ENCODE results near the gene LEPR.
A peak's percentile ranks its signal among the peaks of the same experiment; 100 is the strongest.
"Not testable (repeated sequence)": the region's sequence is repeated elsewhere in the genome, so short reads cannot be mapped to it uniquely, and the experiment has no call there.

The LEPR gene

DNA sequence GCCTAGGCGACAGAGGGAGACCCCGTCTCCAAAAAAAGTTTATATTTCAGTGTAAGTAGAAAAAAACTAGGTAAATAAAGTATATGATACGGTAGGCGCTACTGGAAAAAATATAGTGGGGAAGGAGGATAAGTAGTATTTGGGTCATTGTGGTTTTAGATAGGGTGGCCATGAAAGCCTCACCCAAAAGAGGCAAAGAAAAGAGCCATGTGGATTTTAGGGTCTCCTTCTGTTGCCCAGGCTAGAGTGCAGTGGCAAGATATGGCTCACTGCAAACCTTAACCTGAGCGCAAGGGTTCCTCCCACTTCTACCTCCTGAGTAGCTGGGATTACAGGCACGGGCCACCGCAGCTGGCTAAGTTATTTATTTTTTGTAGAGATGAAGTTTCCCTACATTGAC lies 17.1 kb downstream of the LEPR start:
- no peak for DNase-seq

DNA sequence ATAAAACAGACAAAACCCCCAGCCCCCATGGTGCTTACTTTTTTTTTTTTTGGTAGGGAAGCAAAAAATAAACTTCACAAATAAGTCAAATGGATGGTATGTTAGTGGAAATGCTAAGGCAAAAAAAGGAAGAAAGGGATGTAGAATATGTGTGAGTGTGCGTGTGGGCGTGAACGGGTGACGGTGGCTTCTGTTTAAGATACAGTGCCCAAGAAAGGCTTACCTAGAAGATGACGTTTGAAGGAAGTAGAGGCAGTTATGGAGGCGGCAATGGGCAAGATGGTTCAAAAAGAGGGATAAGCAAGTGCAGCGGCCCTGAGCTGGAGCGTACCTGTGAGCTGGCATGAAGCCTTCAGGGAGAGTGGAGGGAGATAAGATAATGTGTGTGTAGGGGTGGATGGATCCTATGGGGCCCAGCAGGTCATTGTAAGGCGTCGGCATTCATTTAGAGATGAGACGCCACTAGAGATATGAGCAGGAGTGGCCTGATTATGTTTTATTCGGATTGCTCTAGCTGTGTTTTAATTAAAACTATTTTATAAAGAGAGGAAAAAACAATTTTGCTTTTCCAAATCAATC lies 19.9 kb downstream of the LEPR start:
- DNase-seq = no peak

GRCh38 chr1:65440915-65441314 lies 20.4 kb downstream of the LEPR start:
- no peak for DNase-seq

DNA sequence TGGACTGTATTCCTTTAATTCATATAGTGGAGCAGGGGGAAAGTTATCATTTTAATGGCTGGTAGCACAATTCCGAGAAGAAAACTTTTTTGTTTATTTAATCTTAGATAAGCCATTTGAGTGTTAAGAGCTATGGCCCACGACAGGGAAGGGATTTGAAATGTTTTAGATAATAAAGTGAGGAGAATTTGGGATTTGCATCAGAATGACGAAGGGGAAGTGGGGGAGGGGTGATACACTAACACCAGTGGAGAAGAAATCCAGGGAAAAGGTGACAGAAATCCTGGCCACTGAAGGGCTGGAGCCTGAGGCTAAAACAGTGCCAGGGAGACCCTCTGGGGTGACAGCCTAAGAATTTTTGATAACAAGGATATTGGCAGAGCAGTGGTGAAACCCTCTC lies 21.0 kb downstream of the LEPR start:
- DNase-seq = no peak

DNA sequence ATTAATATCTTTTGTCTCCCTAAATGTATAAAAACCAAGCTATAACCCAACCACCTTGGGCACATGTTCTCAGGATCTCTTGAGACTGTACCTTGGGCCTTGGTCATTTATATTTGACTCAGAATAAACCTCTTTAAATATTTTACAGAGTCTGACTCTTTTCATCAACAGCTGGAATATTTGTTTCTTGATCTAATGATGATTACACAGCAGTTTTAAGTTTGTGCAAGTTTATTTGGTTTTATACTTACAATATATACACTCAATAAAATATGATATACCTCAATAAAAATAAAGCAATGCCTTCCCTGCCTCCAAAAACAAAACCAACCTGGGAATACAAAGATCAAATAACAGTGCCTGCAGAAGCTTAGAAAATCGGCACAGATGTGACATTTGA lies 22.0 kb downstream of the LEPR start:
- no peak for DNase-seq

DNA sequence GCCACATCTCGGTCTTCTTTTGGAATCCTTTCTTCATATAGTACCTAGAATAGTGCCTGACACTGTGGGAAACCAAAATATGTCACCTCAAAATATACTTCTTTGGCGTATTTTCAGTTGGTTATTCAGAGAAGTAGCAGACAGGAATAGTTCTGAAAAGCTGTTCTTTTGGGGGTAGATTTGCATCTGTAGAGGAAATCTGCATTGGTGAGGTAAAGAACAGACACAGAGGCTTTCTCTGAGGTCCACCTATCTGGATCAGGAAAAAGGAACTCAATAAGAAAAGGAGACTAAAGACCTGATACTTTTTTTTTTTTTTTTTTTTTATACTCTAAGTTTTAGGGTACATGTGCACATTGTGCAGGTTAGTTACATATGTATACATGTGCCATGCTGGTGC lies 23.2 kb downstream of the LEPR start:
- no peak for DNase-seq

GRCh38 chr1:65444128-65444640 lies 23.7 kb downstream of the LEPR start:
- DNase-seq = no peak

- DNase-seq = no peak
Measured at GRCh38 chr1:65445837-65446236, 25.4 kb downstream of the LEPR start.

- no peak for DNase-seq
Measured at GRCh38 chr1:65449214-65449823, 28.9 kb downstream of the LEPR start.

DNA sequence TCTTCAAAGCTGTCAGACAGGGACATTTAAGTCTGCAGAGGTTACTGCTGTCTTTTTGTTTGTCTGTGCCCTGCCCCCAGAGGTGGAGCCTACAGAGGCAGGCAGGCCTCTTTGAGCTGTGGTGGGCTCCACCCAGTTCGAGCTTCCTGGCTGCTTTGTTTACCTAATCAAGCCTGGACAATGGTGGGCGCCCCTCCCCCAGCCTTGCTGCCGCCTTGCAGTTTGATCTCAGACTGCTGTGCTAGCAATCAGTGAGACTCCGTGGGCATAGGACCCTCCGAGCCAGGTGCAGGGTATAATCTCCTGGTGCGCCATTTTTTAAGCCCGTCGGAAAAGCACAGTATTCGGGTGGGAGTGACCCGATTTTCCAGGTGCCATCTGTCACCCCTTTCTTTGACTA lies 35.2 kb downstream of the LEPR start:
- not testable (repeated sequence) for DNase-seq

- DNase-seq = no peak
Measured at GRCh38 chr1:65456481-65456880, 36.0 kb downstream of the LEPR start.

- DNase-seq = no peak
Measured at GRCh38 chr1:65457868-65458267, 37.4 kb downstream of the LEPR start.

DNA sequence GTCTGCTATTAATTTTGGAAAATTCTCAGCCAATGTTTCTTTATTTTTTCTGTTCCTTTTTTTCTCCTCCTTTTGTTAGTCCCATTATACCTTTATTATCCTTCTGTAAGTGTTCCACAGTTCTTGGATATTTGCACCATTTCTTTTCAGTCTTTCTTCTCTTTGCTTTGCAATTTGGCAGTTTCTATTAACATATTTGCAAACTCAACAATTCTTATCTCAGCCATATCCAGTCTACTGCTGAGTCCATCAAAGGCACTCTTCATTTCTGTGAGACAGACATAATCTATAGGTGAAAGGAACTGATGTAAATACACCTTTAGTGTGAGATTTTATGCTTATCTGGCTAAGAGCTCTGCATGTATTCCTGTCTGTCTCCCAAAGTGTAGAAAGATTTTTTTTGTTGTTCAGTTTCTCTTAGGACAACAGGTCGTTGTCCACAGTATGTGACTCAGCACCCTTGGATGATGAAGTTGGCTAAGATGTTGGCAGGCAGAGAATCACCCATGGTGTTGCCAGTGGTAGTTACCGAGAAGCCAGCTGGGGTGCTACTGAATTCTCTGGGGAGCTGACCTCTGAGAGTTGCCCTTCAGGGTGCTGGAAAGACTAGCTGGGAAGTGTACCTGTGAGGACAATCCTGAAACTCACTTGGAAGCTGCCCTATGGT lies 38.4 kb downstream of the LEPR start:
- DNase-seq = no peak

DNA sequence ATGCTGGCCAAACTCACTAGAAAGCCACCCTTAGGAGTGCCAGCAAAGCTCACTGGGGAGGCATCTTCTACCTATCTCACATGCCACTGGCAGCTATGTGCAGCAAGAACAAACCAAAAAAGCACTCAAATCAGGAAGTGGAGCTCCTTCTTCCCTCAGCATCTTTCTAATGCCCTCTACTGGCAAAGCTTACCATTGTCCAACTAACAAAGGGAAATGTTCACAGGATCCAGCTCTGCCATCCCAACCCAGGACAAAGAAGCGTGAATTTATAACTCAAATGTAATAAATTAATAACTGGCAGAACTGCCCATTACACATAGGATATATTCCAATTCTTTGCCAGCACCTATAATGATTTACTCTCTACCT lies 38.9 kb downstream of the LEPR start:
- DNase-seq = peak; percentile 8

DNA sequence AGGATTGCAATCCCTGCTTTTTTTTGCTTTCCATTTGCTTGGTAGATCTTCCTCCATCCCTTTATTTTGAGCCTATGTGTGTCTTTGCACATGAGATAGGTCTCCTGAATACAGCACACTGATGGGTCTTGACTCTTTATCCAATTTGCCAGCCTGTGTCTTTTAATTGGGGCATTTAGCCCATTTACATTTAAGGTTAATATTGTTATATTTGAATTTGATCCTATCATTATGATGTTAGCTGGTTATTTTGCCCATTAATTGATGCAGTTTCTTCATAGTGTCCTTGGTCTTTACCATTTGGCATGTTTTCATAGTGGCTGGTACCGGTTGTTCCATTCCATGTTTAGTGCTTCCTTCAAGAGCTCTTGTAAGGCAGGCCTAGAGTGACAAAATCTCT lies 45.4 kb downstream of the LEPR start:
- DNase-seq = not testable (repeated sequence)

DNA sequence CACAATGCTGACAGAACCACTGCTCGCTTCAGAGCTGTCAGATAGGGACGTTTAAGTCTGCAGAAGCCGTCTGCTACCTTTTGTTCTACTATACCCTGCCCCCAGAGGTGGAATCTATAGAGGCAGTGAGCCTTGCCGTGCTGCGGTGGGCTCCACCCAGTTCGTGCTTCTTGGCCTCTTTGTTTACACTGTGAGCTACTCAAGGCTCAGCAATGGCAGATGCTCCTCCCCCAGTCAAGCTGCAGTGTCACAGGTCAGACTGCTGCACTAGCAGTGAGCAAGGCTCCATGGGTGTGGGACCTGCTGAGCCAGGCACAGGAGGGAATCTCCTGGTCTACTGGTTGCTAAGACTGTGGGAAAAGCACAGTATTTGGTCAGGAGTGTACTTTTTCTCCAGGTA lies 47.1 kb downstream of the LEPR start:
- no peak for DNase-seq

DNA sequence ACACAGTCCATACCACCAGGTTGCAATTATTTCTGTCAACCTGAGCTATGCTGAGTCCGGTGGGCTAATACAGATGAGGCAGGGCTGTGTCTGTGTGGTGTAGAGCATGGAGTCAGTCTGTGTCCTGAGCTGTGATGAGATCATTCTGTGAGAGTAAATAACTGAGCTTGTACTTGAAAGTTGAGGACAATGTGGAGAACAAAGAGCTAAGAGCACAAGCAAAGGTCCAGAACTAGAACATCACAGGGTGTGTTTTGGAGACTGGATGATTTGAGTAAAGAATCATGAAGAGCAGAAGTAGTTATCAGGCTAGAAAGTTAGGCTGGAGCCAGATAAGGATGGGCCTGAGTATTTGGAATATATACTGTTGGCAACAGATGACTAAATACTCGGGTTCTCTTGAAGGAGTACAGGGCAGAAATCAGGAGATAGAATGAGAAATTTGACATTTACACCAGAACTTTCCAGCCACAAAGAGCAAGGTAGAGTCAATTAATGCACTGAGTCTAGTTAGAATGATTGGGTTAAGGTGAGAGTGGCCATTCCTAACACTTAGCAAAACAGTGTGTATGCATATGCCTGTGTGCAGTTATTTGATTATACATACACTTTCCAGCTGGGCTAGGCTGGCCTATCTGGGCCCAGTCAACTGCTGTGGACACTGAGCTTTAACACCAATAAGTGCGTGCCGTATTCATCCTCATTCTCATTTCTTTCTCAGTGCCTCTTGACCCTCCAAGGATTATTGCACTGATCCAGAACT lies 48.8 kb downstream of the LEPR start:
- no peak for DNase-seq

- no peak for DNase-seq
Measured at GRCh38 chr1:65469889-65470340, 49.4 kb downstream of the LEPR start.

Measured in 8988T (cell line).